Parathyroid adenoma (tissue), 2 donors: ENCODE data around the gene SCP2.

ENCODE experiments used
- H2AFZ ChIP-seq: fragments of 300-600 bp; sonication (generic); one replicate; pipeline ENCODE4 v1.7.0; 2017; ENCODE audit warnings: antibody characterized with exemption, mild to moderate bottlenecking
- H3K27ac ChIP-seq: fragments of 300-600 bp; sonication (generic); one replicate; pipeline ENCODE4 v1.7.0; 2017
- H3K27me3 ChIP-seq: fragments of 300-600 bp; sonication (generic); one replicate; pipeline ENCODE4 v1.7.0; 2017; ENCODE audit warnings: low read length; ENCODE audit not compliant: control insufficient read depth, insufficient read depth
- H3K36me3 ChIP-seq: fragments of 300-600 bp; sonication (generic); one replicate; pipeline ENCODE4 v1.7.0; 2017; ENCODE audit warnings: low read length; ENCODE audit not compliant: control insufficient read depth, insufficient read depth
- H3K4me1 ChIP-seq: fragments of 300-600 bp; sonication (generic); one replicate; pipeline ENCODE4 v1.7.0; 2017; ENCODE audit warnings: control low read depth
- H3K4me2 ChIP-seq: fragments of 300-600 bp; sonication (generic); one replicate; pipeline ENCODE4 v1.7.0; 2017; ENCODE audit warnings: low read length
- H3K4me3 ChIP-seq: fragments of 300-600 bp; sonication (generic); one replicate; pipeline ENCODE4 v1.7.0; 2017; ENCODE audit warnings: low read depth, low read length
- H3K79me2 ChIP-seq: fragments of 300-600 bp; sonication (generic); one replicate; pipeline ENCODE4 v1.7.0; 2017; ENCODE audit warnings: control low read depth
- H3K9ac ChIP-seq: fragments of 300-600 bp; sonication (generic); one replicate; pipeline ENCODE4 v1.7.0; 2017; ENCODE audit warnings: mild to moderate bottlenecking
- H3K9me3 ChIP-seq: fragments of 300-600 bp; sonication (generic); one replicate; pipeline ENCODE4 v1.7.0; 2017; ENCODE audit warnings: low read length; ENCODE audit not compliant: control insufficient read depth
- CTCF ChIP-seq: fragments of 300-600 bp; sonication (generic); IDR thresholded peaks from one replicate; pipeline ENCODE4 v1.7.0; 2017; ENCODE audit warnings: antibody characterized with exemption, mild to moderate bottlenecking
- donor health status: primary hyperparathyroidism.

SCP2 gene

GRCh38 chr1:53079251-53079650 is 152.2 kb downstream of the SCP2 start:
- no peak overlapping the region for H2AFZ ChIP-seq
- no peak overlapping the region for H3K9ac ChIP-seq
- no peak overlapping the region for H3K4me2 ChIP-seq
- no peak overlapping the region for H3K4me3 ChIP-seq
- H3K4me1 ChIP-seq = no peaks in the 10 kb centered on the region
- no peaks in the 10 kb centered on the region for H3K9me3 ChIP-seq
- no peak for TF ChIP-seq CTCF
- no peaks in the 10 kb centered on the region for H3K79me2 ChIP-seq
- no peak overlapping the region for H3K27ac ChIP-seq
- no peaks in the 10 kb centered on the region for H3K36me3 ChIP-seq
- H3K27me3 ChIP-seq = no peaks in the 10 kb centered on the region

GRCh38 chr1:53080041-53080440 is 153.0 kb downstream of the SCP2 start:
- no peak overlapping the region for H3K9ac ChIP-seq

GRCh38 chr1:53080769-53081168 is 153.7 kb downstream of the SCP2 start:
- Histone ChIP-seq H3K4me1 (no peaks in the 10 kb centered on the region), H3K27me3 (no peaks in the 10 kb centered on the region), H3K4me2 (no peak overlapping the region), H3K79me2 (no peaks in the 10 kb centered on the region), H3K9me3 (no peaks in the 10 kb centered on the region), H3K9ac (no peak overlapping the region), H3K27ac (no peak overlapping the region), H3K4me3 (no peak overlapping the region), H2AFZ (no peak overlapping the region), H3K36me3 (no peaks in the 10 kb centered on the region)
- no peak for TF ChIP-seq CTCF

More at GRCh38 chr1:53080041-53080440, 153.0 kb downstream of the SCP2 start:
- Histone ChIP-seq H3K36me3 (no peaks in the 10 kb centered on the region), H3K9me3 (no peaks in the 10 kb centered on the region), H3K4me2 (no peak overlapping the region), H3K4me3 (no peak overlapping the region), H2AFZ (no peak overlapping the region), H3K27ac (no peak overlapping the region), H3K27me3 (no peaks in the 10 kb centered on the region), H3K4me1 (no peaks in the 10 kb centered on the region), H3K79me2 (no peaks in the 10 kb centered on the region)
- no peak for TF ChIP-seq CTCF

- H3K27me3 ChIP-seq = no peaks in the 10 kb centered on the region
- H3K4me2 ChIP-seq = no peak overlapping the region
- TF ChIP-seq CTCF = no peak
- H3K36me3 ChIP-seq = no peaks in the 10 kb centered on the region
- no peak overlapping the region for H3K4me3 ChIP-seq
- no peak overlapping the region for H3K9ac ChIP-seq
- no peaks in the 10 kb centered on the region for H3K79me2 ChIP-seq
- no peak overlapping the region for H3K27ac ChIP-seq
- H3K4me1 ChIP-seq = no peaks in the 10 kb centered on the region
- H3K9me3 ChIP-seq = no peaks in the 10 kb centered on the region
- H2AFZ ChIP-seq = no peak overlapping the region
Observed at GRCh38 chr1:53081384-53082066, 154.4 kb downstream of the SCP2 start.

GRCh38 chr1:53082826-53083455 is 155.9 kb downstream of the SCP2 start:
- Histone ChIP-seq H3K36me3 (no peaks in the 10 kb centered on the region), H3K79me2 (no peaks in the 10 kb centered on the region), H3K9ac (no peak overlapping the region), H3K4me1 (no peaks in the 10 kb centered on the region), H3K27me3 (no peaks in the 10 kb centered on the region), H3K27ac (no peak overlapping the region), H3K9me3 (no peaks in the 10 kb centered on the region), H3K4me2 (no peak overlapping the region), H3K4me3 (no peak overlapping the region), H2AFZ (no peak overlapping the region)
- no peak for TF ChIP-seq CTCF
